Activated CD4-positive, alpha-beta memory T cell treated with anti-CD3 and anti-CD28 coated beads, Interleukin-2, amount 10 ng/mL, durations not matched to agents 7 days and 5 days (primary cell): Measurements from ENCODE around the gene LCE2D. TPM values are rescaled to one million over a fixed set of nuclear protein-coding genes. Genes with fewer than 3 reads are reported as not detected.

Experiments used
- CTCF ChIA-PET: fragments of 350-600 bp; sonication (Branson Sonifier 250); formaldehyde crosslinking; loops from one replicate; lab custom pipeline; 2021; ENCODE audit warnings: antibody characterized with exemption, inconsistent platforms; lab: Charles Lee
- POLR2A ChIA-PET: fragments of 350-600 bp; sonication (Branson Sonifier 250); formaldehyde crosslinking; loops from one replicate; lab custom pipeline; 2021; ENCODE audit warnings: antibody characterized with exemption; lab: Charles Lee
- DNase-seq: peaks from one replicate; pipeline ENCODE4 v3.0.0-alpha.2; 2020
- H3K27ac Mint-ChIP-seq: one replicate; pipeline ENCODE4 v1.8.0; 2021; ENCODE audit warnings: mild to moderate bottlenecking, mixed read lengths
- H3K27me3 Mint-ChIP-seq: one replicate; pipeline ENCODE4 v1.8.0; 2021; ENCODE audit warnings: mixed read lengths
- H3K36me3 Mint-ChIP-seq: one replicate; pipeline ENCODE4 v1.8.0; 2021; ENCODE audit warnings: low read depth, mixed read lengths
- H3K4me1 Mint-ChIP-seq: one replicate; pipeline ENCODE4 v1.8.0; 2021; ENCODE audit warnings: mixed read lengths
- H3K4me3 Mint-ChIP-seq: one replicate; pipeline ENCODE4 v1.8.0; 2021; ENCODE audit warnings: mild to moderate bottlenecking, mixed read lengths
- H3K9me3 Mint-ChIP-seq: one replicate; pipeline ENCODE4 v1.8.0; 2021; ENCODE audit warnings: mixed read lengths
- total RNA-seq, 2 experiments: library from RNA; stranded (reverse); gene quantifications; one replicate each; pipeline ENCODE4 v1.2.3, GENCODE V29; 2021

LCE2D gene, protein sequence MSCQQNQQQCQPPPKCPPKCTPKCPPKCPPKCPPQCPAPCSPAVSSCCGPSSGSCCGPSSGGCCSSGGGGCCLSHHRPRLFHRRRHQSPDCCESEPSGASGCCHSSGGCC
- total RNA-seq, result not detected

- Mint-ChIP-seq H3K9me3 (no peaks in the 10 kb centered on the region), H3K27me3 (peaks cover 9% of the 10 kb centered on the region)
- POLR2A ChIA-PET, result no interaction called here
Observed at GRCh38 chr1:152663098-152663497, at the start of gene LCE2D. TSS of gene LCE2D (plus strand) at chr1:152663380. CDS start at chr1:152664106, 726 bp downstream.

GRCh38 chr1:152613511-152613910 lies 49.7 kb upstream of the LCE2D start, which contains the start of gene LCE3B:
TSS of gene LCE3B (plus strand) at chr1:152613811. CDS start at chr1:152613811, 0 bp downstream.
- POLR2A ChIA-PET, result no interaction called here
- CTCF ChIA-PET, result no interaction called here
- DNase-seq, result no peak
- peaks cover 9% of the 10 kb centered on the region for H3K9me3 Mint-ChIP-seq
- H3K4me3 Mint-ChIP-seq, result no peak within 1 kb of the TSS
- no peak within 1 kb of the TSS for H3K27ac Mint-ChIP-seq
- H3K27me3 Mint-ChIP-seq, result no peaks in the 10 kb centered on the region
- H3K4me1 Mint-ChIP-seq, result no peaks in the 10 kb centered on the region
- H3K36me3 Mint-ChIP-seq, result no peaks in the 10 kb centered on the region

More at GRCh38 chr1:152663098-152663497, at the start of gene LCE2D:
- no peak for DNase-seq
- no peak within 1 kb of the TSS for H3K27ac Mint-ChIP-seq
- CTCF ChIA-PET, result interaction anchor here (0.6 to 1.1 kb wide), 2 partner anchors 10 to 120 kb away, joined by 3 to 4 read pairs; no protein-coding TSS in a partner anchor
- no peaks in the 10 kb centered on the region for H3K36me3 Mint-ChIP-seq
- no peaks in the 10 kb centered on the region for H3K4me1 Mint-ChIP-seq
- no peak within 1 kb of the TSS for H3K4me3 Mint-ChIP-seq

DNA sequence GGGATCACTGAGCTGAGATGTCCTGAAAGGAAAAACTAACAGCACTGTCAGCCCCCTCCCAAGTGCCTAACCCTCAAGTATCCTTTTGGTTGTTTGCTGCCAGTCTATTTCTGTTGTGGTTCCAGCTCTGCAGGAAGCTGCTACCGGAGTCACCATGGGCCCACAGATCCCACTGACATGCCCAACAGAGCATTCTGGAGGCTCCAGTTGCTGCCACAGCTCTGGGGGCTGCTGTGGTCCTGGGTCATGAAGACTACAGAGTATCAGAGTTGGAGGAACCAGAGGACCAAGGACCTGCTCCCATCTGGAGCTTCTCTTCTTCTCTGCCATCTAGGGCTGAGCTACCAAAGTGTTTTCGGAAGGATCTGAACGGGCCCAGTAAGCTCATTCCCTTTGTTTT lies 41.2 kb upstream of the LCE2D start:
- H3K27ac Mint-ChIP-seq, result no peak overlapping the region
- ChIA-PET POLR2A (no interaction called here), CTCF (interaction anchor here (1.3 kb wide), 1 partner anchor 17 kb away, joined by 4 read pairs; no protein-coding TSS in a partner anchor)
- no peaks in the 10 kb centered on the region for H3K36me3 Mint-ChIP-seq
- peaks cover 2% of the 10 kb centered on the region for H3K4me1 Mint-ChIP-seq
- DNase-seq, result no peak
- peaks cover 6% of the 10 kb centered on the region for H3K27me3 Mint-ChIP-seq
- H3K9me3 Mint-ChIP-seq, result peaks cover 13% of the 10 kb centered on the region
- H3K4me3 Mint-ChIP-seq, result no peak overlapping the region

DNA sequence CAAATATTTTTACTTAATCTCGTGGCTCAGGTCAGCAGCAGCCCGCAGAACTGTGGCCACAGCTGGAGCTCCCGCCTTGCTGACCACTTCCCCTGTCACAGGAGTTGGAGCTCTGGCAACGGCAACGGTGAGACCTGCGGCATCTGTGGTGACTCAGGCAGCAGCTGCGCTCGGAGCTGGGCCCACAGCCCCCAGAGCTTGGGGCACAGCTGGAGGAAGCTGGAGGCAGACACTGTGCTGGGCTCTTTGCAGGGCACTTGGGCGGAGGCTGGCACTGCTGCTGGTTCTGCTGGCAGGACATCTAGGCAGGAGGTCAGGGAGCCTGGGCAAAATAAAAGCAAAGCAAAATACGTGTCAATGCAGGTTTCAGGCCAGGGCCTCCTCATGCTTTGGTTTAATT lies 40.4 kb upstream of the LCE2D start, which contains the start of gene LCE3A:
Gene LCE3A, minus strand, starts transcription at position 301 of the 400 bp plus-strand sequence. Its CDS starts 0 bp downstream, at position 301.
- H3K36me3 Mint-ChIP-seq, result no peaks in the 10 kb centered on the region
- POLR2A ChIA-PET, result no interaction called here
- H3K27me3 Mint-ChIP-seq, result peaks cover 6% of the 10 kb centered on the region
- CTCF ChIA-PET, result interaction anchor here (1.1 to 1.7 kb wide), 3 partner anchors 10 to 31 kb away, joined by 3 to 6 read pairs (median 4); no protein-coding TSS in a partner anchor
- DNase-seq, result peak; percentile 20
- no peak within 1 kb of the TSS for H3K27ac Mint-ChIP-seq
- H3K4me1 Mint-ChIP-seq, result peaks cover 2% of the 10 kb centered on the region
- H3K4me3 Mint-ChIP-seq, result no peak within 1 kb of the TSS
- peaks cover 8% of the 10 kb centered on the region for H3K9me3 Mint-ChIP-seq

GRCh38 chr1:152623203-152623844 lies 39.9 kb upstream of the LCE2D start:
- no peak overlapping the region for H3K4me3 Mint-ChIP-seq
- H3K36me3 Mint-ChIP-seq, result no peaks in the 10 kb centered on the region
- H3K27me3 Mint-ChIP-seq, result peaks cover 6% of the 10 kb centered on the region
- ChIA-PET POLR2A (no interaction called here), CTCF (interaction anchor here (1.1 to 1.7 kb wide), 3 partner anchors 9 to 30 kb away, joined by 3 to 6 read pairs (median 4); no protein-coding TSS in a partner anchor)
- peaks cover 2% of the 10 kb centered on the region for H3K4me1 Mint-ChIP-seq
- H3K27ac Mint-ChIP-seq, result no peak overlapping the region
- H3K9me3 Mint-ChIP-seq, result peaks cover 6% of the 10 kb centered on the region
- peak; percentile 21 for DNase-seq

- ChIA-PET POLR2A (no interaction called here), CTCF (no interaction called here)
- Mint-ChIP-seq H3K9me3 (no peaks in the 10 kb centered on the region), H3K36me3 (no peaks in the 10 kb centered on the region), H3K27me3 (peaks cover 6% of the 10 kb centered on the region), H3K4me3 (no peak overlapping the region), H3K4me1 (peaks cover 2% of the 10 kb centered on the region), H3K27ac (no peak overlapping the region)
- DNase-seq, result no peak
Observed at GRCh38 chr1:152626744-152627143, 36.4 kb upstream of the LCE2D start.

DNA sequence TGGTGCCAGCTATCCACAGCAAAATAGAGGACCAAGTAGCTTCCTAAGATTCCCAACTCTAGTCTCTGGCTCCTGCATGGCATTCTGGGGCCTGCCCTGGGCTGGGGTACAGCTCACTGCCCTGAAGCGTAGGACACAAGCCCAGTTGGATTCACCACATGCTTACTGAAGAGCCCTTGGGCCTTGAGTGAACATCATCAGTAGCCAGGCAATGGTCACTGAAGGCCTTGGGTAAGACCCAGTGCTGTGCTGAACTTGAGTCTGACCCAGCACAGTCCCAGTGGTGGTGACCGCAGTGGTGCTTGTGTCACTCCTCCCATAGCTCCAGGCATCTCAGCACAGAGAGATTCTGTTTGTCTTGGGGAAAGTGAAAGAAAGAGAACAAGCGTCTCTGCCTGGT lies 32.6 kb upstream of the LCE2D start:
- no peaks in the 10 kb centered on the region for H3K36me3 Mint-ChIP-seq
- H3K4me3 Mint-ChIP-seq, result no peak overlapping the region
- H3K4me1 Mint-ChIP-seq, result no peaks in the 10 kb centered on the region
- H3K9me3 Mint-ChIP-seq, result no peaks in the 10 kb centered on the region
- DNase-seq, result no peak
- H3K27me3 Mint-ChIP-seq, result peaks cover 3% of the 10 kb centered on the region
- ChIA-PET CTCF (no interaction called here), POLR2A (no interaction called here)
- no peak overlapping the region for H3K27ac Mint-ChIP-seq

DNA sequence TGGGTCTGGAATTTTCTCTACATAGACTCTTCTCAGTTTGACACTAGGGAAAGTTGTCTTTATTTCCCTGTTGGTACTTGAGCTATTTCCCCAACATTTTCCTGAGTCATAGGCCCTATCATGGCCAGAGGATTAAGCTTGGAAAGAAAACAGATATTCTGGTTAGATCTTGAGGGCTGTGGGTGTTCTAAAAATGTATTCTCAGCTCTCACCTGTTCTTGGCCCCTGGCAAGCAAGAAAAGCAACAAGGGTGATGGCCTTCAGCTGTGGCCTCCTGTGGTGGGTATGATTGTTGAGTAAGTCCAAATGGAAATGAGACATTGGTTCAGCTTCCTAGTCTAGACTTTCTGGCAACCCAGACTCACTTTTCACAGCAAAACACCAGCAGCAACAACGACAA lies 22.8 kb upstream of the LCE2D start:
- H3K4me3 Mint-ChIP-seq, result no peak overlapping the region
- no peaks in the 10 kb centered on the region for H3K4me1 Mint-ChIP-seq
- no peaks in the 10 kb centered on the region for H3K9me3 Mint-ChIP-seq
- no peak overlapping the region for H3K27ac Mint-ChIP-seq
- peaks cover 2% of the 10 kb centered on the region for H3K27me3 Mint-ChIP-seq
- no peaks in the 10 kb centered on the region for H3K36me3 Mint-ChIP-seq
- POLR2A ChIA-PET, result no interaction called here
- CTCF ChIA-PET, result interaction anchor here (1.2 kb wide), 1 partner anchor 13 kb away, joined by 4 read pairs; no protein-coding TSS in a partner anchor
- DNase-seq, result no peak

- Mint-ChIP-seq H3K36me3 (no peaks in the 10 kb centered on the region), H3K4me3 (no peak overlapping the region), H3K27me3 (peaks cover 3% of the 10 kb centered on the region), H3K9me3 (no peaks in the 10 kb centered on the region), H3K27ac (no peak overlapping the region), H3K4me1 (no peaks in the 10 kb centered on the region)
- ChIA-PET CTCF (interaction anchor here (3.4 kb wide), 1 partner anchor 9 kb away, joined by 8 read pairs; no protein-coding TSS in a partner anchor), POLR2A (no interaction called here)
- no peak for DNase-seq
Observed at GRCh38 chr1:152643945-152644344, 19.2 kb upstream of the LCE2D start.

GRCh38 chr1:152645146-152645545 lies 18.0 kb upstream of the LCE2D start:
- Mint-ChIP-seq H3K4me3 (no peak overlapping the region), H3K4me1 (no peaks in the 10 kb centered on the region), H3K36me3 (no peaks in the 10 kb centered on the region), H3K27me3 (peaks cover 3% of the 10 kb centered on the region), H3K9me3 (no peaks in the 10 kb centered on the region), H3K27ac (no peak overlapping the region)
- ChIA-PET CTCF (interaction anchor here (1.0 to 1.1 kb wide), 2 partner anchors 9 to 14 kb away, joined by 3 to 6 read pairs; no protein-coding TSS in a partner anchor), POLR2A (no interaction called here)
- DNase-seq, result no peak

- CTCF ChIA-PET, result no interaction called here
- peaks cover 6% of the 10 kb centered on the region for H3K27me3 Mint-ChIP-seq
- H3K4me1 Mint-ChIP-seq, result no peaks in the 10 kb centered on the region
- no peaks in the 10 kb centered on the region for H3K36me3 Mint-ChIP-seq
- H3K4me3 Mint-ChIP-seq, result no peak overlapping the region
- DNase-seq, result no peak
- POLR2A ChIA-PET, result interaction anchor here (1.0 kb wide), 1 partner anchor 8 kb away, joined by 3 read pairs; no protein-coding TSS in a partner anchor
- no peaks in the 10 kb centered on the region for H3K9me3 Mint-ChIP-seq
- H3K27ac Mint-ChIP-seq, result no peak overlapping the region
Observed at GRCh38 chr1:152646656-152647055, 16.5 kb upstream of the LCE2D start.

DNA sequence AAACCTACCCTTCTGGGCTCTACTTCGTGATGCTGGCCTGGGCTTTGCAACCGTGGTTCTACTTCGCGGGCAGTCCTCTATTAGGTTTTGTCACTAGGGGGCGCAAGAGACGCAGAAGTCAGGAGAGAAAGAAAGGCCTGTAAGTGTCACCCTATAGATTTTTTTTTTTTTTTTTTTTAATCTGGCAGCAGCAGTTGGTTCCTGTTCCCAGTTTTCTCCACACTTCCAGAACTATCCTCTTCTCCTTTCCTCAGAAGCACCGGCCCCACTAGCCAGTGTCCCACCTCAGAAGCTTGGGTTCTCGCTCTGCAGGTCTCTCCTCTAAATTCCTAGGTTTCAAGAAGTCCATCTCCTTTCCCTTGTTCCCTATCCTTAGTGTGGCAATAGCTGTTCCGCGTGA lies 9.1 kb upstream of the LCE2D start:
- Mint-ChIP-seq H3K36me3 (no peaks in the 10 kb centered on the region), H3K4me3 (no peak overlapping the region), H3K9me3 (no peaks in the 10 kb centered on the region), H3K4me1 (no peaks in the 10 kb centered on the region), H3K27ac (no peak overlapping the region), H3K27me3 (peaks cover 15% of the 10 kb centered on the region)
- DNase-seq, result peak; percentile 61
- ChIA-PET POLR2A (no interaction called here), CTCF (interaction anchor here (0.6 to 2.2 kb wide), 13 partner anchors 8 to 272 kb away, joined by 3 to 8 read pairs (median 4); partner anchors contain the start of gene LCE2D)

GRCh38 chr1:152656459-152656858 lies 6.7 kb upstream of the LCE2D start:
- no peak overlapping the region for H3K27ac Mint-ChIP-seq
- H3K9me3 Mint-ChIP-seq, result no peaks in the 10 kb centered on the region
- no peak overlapping the region for H3K4me3 Mint-ChIP-seq
- H3K4me1 Mint-ChIP-seq, result no peaks in the 10 kb centered on the region
- H3K27me3 Mint-ChIP-seq, result peaks cover 17% of the 10 kb centered on the region
- H3K36me3 Mint-ChIP-seq, result no peaks in the 10 kb centered on the region
- DNase-seq, result no peak
- ChIA-PET POLR2A (no interaction called here), CTCF (no interaction called here)
